GM12864 (cell line): ENCODE measurements around the gene HDAC7.

Experiments
- DNase-seq: peaks from one replicate; pipeline ENCODE4 v3.0.0-alpha.2; 2011; ENCODE audit warnings: low read depth
- H3K4me3 ChIP-seq: 2 replicates; pipeline ENCODE4 v1.5.1; 2011; ENCODE audit warnings: mild to moderate bottlenecking, low read depth, low read length, control low read depth
- TF ChIP-seq, protein P1 (sequence below): IDR thresholded peaks from 2 replicates; pipeline ENCODE4 v1.5.1; 2011; ENCODE audit warnings: low read depth, mild to moderate bottlenecking, moderate library complexity, low read length, control low read depth, inconsistent platforms; ENCODE audit errors: missing control alignments

HDAC7 gene

DNA sequence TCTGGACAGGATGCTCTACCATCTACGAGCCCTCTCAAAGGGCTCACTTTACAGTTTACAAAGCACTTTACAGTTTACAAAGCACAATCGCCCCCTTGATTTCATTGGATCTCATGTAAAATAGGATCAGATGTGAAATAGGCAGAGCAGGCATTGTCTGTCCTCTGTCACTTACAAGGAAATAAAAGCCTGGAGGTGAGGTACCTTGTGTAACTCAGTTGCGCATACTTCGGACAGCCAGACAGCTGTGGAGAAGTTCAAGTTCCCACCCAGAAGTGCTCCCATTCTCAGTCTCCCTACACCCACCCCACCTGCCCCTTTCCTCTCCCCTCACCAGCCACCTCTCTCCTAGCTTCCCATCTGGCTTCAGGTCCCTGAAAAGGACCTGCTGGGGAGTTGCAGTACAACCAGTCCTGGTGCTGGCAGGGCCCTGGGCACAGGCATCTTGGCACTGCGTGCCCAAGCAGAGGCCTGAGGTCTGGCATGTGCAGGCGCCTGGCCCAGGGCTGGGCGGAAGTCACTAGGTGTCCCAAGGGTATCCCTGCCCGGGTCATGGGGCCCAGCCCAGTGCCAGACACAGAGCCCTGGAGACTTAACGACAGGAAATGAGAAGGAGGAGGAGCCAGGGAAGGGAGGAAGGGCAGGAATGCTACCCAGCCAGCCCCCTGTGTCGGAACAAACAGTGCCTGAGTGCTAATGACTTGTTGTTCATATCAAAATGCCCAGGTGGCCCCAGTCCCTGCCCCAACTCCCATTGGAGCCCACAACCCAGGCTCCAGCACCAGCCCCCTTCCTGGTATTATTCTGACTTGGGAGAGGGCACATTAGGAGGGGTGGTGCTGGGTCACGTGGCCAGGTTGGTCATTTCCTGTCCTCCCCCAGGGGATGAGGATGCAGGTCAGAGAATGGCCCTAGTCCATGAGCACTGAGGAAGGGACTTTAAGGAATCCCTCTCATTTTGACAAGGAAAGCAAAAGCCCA, 66.4 kb downstream of the HDAC7 start:
- TF ChIP-seq, protein P1, sequence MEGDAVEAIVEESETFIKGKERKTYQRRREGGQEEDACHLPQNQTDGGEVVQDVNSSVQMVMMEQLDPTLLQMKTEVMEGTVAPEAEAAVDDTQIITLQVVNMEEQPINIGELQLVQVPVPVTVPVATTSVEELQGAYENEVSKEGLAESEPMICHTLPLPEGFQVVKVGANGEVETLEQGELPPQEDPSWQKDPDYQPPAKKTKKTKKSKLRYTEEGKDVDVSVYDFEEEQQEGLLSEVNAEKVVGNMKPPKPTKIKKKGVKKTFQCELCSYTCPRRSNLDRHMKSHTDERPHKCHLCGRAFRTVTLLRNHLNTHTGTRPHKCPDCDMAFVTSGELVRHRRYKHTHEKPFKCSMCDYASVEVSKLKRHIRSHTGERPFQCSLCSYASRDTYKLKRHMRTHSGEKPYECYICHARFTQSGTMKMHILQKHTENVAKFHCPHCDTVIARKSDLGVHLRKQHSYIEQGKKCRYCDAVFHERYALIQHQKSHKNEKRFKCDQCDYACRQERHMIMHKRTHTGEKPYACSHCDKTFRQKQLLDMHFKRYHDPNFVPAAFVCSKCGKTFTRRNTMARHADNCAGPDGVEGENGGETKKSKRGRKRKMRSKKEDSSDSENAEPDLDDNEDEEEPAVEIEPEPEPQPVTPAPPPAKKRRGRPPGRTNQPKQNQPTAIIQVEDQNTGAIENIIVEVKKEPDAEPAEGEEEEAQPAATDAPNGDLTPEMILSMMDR: no peak
- H3K4me3 ChIP-seq: no peak overlapping the region
- DNase-seq: no peak

DNA sequence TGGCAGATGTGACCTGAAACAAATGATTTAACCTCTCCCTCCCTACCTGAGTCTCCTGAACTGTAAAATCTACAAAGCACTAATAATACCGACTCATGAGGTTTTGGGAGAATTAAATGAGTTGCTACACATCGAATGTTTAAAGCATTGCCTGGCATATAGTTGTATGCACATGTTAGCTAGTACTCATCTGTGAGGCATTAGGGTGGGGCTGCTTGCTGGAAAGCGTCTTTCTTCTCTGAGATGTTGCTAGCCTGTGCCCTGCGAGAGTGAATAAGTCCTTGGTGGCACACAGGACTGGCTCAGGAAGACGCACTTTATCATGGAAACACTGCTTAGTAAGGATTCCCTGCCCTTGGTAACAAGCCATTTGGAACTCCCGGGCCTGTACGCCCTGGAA, 67.2 kb downstream of the HDAC7 start:
- TF ChIP-seq, protein P1: no peak
- DNase-seq: no peak

DNA sequence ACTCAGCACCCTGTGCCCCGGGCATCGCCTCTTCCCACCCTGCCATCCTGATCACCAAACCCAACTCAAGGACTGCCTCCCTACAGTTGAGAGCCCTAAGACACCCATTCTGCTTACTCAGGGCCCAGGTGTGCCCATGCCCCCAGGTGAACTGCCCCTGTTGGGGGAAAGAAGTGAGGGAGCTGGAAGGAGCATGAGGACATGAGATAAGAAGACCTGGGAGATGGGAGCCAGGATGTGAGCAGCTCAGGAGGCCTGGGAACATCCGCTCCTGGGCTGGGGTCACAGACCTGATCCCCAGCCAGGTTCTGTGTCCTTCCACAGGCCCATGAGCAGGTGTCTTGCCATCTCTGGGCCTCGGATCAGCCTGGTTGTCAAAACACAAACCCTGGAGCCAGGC, 67.6 kb downstream of the HDAC7 start:
- no peak overlapping the region for H3K4me3 ChIP-seq
- no peak for DNase-seq
- TF ChIP-seq, protein P1: no peak

More for the DNA sequence above, 67.2 kb downstream of the HDAC7 start:
- H3K4me3 ChIP-seq: no peak overlapping the region

DNA sequence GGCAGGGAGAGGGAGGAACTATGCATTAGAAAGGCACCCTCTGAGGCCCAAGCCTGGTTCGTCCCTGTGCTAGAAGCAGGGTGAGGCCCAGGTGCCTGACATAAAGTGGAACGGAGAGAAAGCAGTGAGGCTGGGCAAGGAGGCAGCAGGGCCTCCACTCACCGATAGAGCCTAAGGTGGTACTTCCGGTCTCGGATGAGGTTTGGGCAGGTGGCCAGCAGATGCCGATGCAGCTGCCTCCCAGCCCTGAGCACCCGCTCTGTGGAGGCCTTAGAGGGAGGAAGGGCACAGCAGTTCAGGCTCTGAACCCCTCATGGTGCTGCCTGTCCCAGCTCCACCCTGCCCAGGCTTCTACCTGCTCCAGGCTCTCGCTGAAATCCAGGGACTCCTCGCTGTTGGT, 68.1 kb downstream of the HDAC7 start:
- TF ChIP-seq, protein P1: no peak
- no peak overlapping the region for H3K4me3 ChIP-seq
- no peak for DNase-seq

DNA sequence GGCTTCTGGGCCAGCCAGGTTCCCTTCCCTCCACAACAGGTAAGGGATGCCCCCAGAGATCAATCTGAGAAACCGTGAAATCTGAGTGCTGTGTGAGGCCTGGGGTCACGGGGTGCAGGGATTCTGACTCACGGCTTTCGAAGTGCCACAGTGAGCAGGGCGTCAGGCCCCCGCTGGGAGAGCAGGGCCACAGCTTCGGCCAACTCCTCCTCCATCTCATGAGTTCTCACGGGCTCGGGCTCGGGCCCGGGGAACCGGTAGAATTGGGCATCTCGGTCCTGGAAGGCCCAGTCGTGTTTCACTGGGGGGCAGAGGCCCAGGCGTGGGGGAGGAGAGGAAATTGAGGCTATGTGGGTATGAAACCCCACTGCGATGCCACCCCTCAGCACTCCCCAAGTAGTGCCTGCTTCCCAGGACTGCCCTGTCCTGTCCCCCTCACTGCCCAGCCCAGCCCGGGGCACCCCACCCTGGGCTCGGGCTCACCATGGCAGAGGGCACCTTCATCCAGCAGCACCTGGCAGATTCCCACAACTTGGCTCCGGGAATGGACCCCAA, 68.7 kb downstream of the HDAC7 start:
- no peak for DNase-seq
- TF ChIP-seq, protein P1: no peak
- H3K4me3 ChIP-seq: no peak overlapping the region

DNA sequence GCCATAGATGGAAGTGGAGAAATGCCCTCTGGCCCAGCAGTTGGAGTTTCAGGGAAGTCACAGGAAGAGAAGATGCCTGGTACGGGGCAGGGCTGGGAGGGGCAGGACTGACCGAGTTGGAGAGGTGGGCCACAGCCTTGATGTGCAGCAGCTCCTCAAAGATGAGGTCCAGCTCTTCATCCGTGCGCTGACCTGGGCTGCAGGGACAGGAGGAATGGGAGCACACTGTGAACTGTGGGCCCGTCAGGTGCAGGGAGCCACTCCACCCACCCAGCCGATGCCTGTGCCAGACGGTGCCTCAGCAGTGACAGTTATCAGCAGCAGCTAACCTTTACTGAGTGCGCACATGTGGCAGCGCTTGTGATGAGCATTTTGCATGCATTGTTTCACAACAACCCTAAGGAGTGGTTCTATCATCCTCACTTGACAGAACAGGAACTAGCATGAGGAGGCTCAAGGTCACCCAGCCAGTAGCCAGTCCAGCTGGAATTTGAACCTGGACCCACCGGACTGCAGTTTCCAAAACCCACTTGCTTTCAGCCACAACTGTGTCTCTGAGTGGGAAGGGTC, 69.4 kb downstream of the HDAC7 start:
- TF ChIP-seq, protein P1: no peak
- DNase-seq: no peak
- no peak overlapping the region for H3K4me3 ChIP-seq
